Smooth muscle cell (in vitro differentiated cells): ENCODE data around the gene FGD5. TPM values are rescaled to one million over a fixed set of nuclear protein-coding genes. Genes with fewer than 3 reads are reported as not detected.

Source experiments
- DNase-seq: peaks from one replicate; lab custom pipeline; 2025; ENCODE audit not compliant: unreplicated experiment; lab: John Stamatoyannopoulos, UW
- H2AFZ ChIP-seq: fragments of 200-600 bp; sonication (generic); 2 replicates; pipeline ENCODE4 v1.6.0; 2016; ENCODE audit warnings: antibody characterized with exemption, low read depth, mild to moderate bottlenecking
- H3F3A ChIP-seq: fragments of 200-600 bp; sonication (generic); 2 replicates; pipeline ENCODE4 v1.6.0; 2017; ENCODE audit warnings: antibody characterized with exemption, low read depth
- H3K27ac ChIP-seq: fragments of 200-600 bp; sonication (generic); 2 replicates; pipeline ENCODE4 v1.5.1; 2016; ENCODE audit warnings: low read depth, mild to moderate bottlenecking
- H3K27me3 ChIP-seq: fragments of 200-600 bp; sonication (generic); 2 replicates; pipeline ENCODE4 v1.6.1; 2016; ENCODE audit warnings: low read depth, mild to moderate bottlenecking
- H3K36me3 ChIP-seq: fragments of 200-600 bp; sonication (generic); 2 replicates; pipeline ENCODE4 v1.5.1; 2016; ENCODE audit warnings: low read depth
- H3K4me1 ChIP-seq: fragments of 200-600 bp; sonication (generic); 2 replicates; pipeline ENCODE4 v1.5.1; 2016; ENCODE audit warnings: low read depth
- H3K4me2 ChIP-seq: fragments of 200-600 bp; sonication (generic); 2 replicates; pipeline ENCODE4 v1.6.0; 2016; ENCODE audit warnings: mild to moderate bottlenecking
- H3K4me3 ChIP-seq: fragments of 200-600 bp; sonication (generic); 2 replicates; pipeline ENCODE4 v1.5.1; 2016; ENCODE audit warnings: mild to moderate bottlenecking
- H3K79me2 ChIP-seq: fragments of 200-600 bp; sonication (generic); 2 replicates; pipeline ENCODE4 v1.6.0; 2016; ENCODE audit warnings: low read depth, mild to moderate bottlenecking
- H3K9ac ChIP-seq: fragments of 200-600 bp; sonication (generic); 2 replicates; pipeline ENCODE4 v1.6.0; 2016; ENCODE audit warnings: low read depth
- H3K9me3 ChIP-seq: fragments of 200-600 bp; sonication (generic); replicated peaks from 2 replicates; pipeline ENCODE4 v1.5.1; 2016; ENCODE audit warnings: low read depth
- H4K20me1 ChIP-seq: fragments of 200-600 bp; sonication (generic); 2 replicates; pipeline ENCODE4 v1.6.0; 2016; ENCODE audit warnings: low read depth
- WGBS: methylation state at CpG from one replicate; pipeline ENCODE4 v1.1.7; 2016; ENCODE audit warnings: low lambda C conversion rate; 5-methylcytosine and 5-hydroxymethylcytosine counted together
- polyA plus RNA-seq: library from polyadenylated mRNA; unstranded; fragments of >200 nt; fragmentation: Nextera tagmentation; extraction: Ambion mirVana; gene quantifications from 2 replicates; pipeline ENCODE4 v1.2.1, GENCODE V29; 2016
- total RNA-seq: library from RNA; depleted of rRNA; stranded (reverse); fragments of >200 nt; gene quantifications from 2 replicates; pipeline ENCODE4 v1.2.3, GENCODE V29; 2014
- TF ChIP-seq, protein P1 (sequence below): fragments of 200-600 bp; sonication (generic); IDR thresholded peaks from 2 replicates; pipeline ENCODE4 v1.5.1; 2017; ENCODE audit warnings: borderline replicate concordance, mild to moderate bottlenecking, antibody characterized with exemption; ENCODE audit not compliant: insufficient read depth, poor library complexity, severe bottlenecking

The FGD5 gene
- total and polyA plus RNA-seq, 2 experiments from 2014 or later: 0.63 to 0.71 TPM

DNA sequence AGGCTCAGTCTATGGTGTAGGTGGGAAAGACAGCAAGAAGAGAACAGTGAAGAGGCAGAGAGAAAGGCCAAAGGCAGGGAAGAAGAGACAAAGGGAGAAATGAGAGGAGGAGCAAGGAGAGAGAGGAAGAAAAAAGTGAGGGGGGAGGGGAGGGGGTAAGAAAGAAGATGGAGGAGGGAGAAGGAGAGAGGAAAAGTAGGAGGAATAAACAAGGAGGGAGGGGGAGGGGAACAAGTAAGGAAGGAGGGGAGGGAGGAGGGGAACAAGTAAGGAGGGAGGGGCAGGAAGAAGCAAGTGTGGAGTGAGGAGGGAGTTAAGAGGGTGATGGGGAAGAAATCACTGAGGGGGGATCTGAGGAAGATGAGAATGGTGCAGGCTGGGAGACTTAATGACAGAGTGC is 45.5 kb upstream of the FGD5 start:
- Histone ChIP-seq H3K79me2 (no peaks in the 10 kb centered on the region), H4K20me1 (no peaks in the 10 kb centered on the region), H3K27me3 (no peaks in the 10 kb centered on the region), H3K36me3 (no peaks in the 10 kb centered on the region), H2AFZ (no peak overlapping the region), H3K4me3 (no peak overlapping the region), H3K4me2 (no peak overlapping the region), H3K4me1 (no peaks in the 10 kb centered on the region), H3F3A (no peaks in the 10 kb centered on the region), H3K9me3 (no peaks in the 10 kb centered on the region), H3K27ac (no peak overlapping the region), H3K9ac (no peak overlapping the region)
- DNase-seq: no peak
- TF ChIP-seq, protein P1, sequence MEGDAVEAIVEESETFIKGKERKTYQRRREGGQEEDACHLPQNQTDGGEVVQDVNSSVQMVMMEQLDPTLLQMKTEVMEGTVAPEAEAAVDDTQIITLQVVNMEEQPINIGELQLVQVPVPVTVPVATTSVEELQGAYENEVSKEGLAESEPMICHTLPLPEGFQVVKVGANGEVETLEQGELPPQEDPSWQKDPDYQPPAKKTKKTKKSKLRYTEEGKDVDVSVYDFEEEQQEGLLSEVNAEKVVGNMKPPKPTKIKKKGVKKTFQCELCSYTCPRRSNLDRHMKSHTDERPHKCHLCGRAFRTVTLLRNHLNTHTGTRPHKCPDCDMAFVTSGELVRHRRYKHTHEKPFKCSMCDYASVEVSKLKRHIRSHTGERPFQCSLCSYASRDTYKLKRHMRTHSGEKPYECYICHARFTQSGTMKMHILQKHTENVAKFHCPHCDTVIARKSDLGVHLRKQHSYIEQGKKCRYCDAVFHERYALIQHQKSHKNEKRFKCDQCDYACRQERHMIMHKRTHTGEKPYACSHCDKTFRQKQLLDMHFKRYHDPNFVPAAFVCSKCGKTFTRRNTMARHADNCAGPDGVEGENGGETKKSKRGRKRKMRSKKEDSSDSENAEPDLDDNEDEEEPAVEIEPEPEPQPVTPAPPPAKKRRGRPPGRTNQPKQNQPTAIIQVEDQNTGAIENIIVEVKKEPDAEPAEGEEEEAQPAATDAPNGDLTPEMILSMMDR: no peak

GRCh38 chr3:14773691-14774128 is 45.1 kb upstream of the FGD5 start:
- WGBS: 88% methylated on average over 6 of the region's 6 CpGs
- no peak overlapping the region for H3K4me2 ChIP-seq
- H2AFZ ChIP-seq: no peak overlapping the region
- H3K27ac ChIP-seq: no peak overlapping the region
- no peak overlapping the region for H3K4me3 ChIP-seq
- DNase-seq: no peak
- TF ChIP-seq, protein P1: no peak
- H4K20me1 ChIP-seq: no peaks in the 10 kb centered on the region
- H3K36me3 ChIP-seq: no peaks in the 10 kb centered on the region
- H3K9me3 ChIP-seq: peaks cover under 1% of the 10 kb centered on the region
- H3F3A ChIP-seq: no peaks in the 10 kb centered on the region
- no peaks in the 10 kb centered on the region for H3K4me1 ChIP-seq
- no peak overlapping the region for H3K9ac ChIP-seq
- no peaks in the 10 kb centered on the region for H3K79me2 ChIP-seq
- H3K27me3 ChIP-seq: no peaks in the 10 kb centered on the region

DNA sequence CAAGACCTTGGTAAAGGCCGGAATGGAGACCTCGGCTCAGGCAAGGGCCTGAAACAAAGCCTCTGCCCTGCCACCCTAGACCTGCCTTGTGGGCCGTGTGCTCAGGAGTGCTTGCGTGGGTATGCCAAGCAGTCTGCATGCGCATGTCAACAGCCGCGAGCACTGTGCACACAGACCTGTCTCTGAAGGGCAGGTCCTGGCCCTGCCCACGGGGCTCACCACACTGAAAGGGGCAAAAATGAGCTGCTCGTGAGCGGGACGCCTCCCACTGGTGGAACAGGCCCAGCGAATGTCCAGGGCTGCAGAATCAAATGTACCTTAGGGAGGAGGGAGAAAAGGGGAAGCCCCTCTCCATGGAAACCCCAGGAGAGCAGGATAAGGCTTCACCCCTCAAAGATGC is 44.3 kb upstream of the FGD5 start:
- H3K36me3 ChIP-seq: no peaks in the 10 kb centered on the region
- no peak for DNase-seq

DNA sequence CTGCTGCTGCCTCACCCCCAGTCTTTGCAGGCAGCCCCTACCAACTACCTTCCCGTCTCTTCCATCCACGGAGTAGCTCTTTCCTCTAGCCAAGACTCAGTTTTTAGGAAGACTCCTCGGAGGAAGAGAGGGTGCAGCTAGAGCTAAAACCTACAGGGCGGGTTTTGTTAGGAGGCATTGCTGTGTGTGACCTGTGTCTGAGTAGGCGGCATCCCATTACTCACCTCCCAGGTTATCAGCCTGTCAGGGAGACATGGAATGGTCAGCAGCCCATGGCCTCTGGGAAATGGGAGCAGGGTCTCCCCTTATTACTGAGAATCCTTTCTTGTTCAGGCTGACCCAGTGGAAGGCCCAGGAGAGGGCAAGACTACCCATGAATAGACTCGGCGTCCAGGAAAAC is 43.8 kb upstream of the FGD5 start:
- Histone ChIP-seq H3K9ac (no peak overlapping the region), H3K36me3 (no peaks in the 10 kb centered on the region), H3K27ac (no peak overlapping the region), H3K4me2 (no peak overlapping the region), H3F3A (no peaks in the 10 kb centered on the region), H3K79me2 (no peaks in the 10 kb centered on the region), H3K9me3 (peaks cover 5% of the 10 kb centered on the region), H3K4me1 (no peaks in the 10 kb centered on the region), H4K20me1 (no peaks in the 10 kb centered on the region), H3K27me3 (no peaks in the 10 kb centered on the region), H3K4me3 (no peak overlapping the region), H2AFZ (no peak overlapping the region)
- TF ChIP-seq, protein P1: no peak
- DNase-seq: no peak
- 88% methylated on average over 7 of the region's 7 CpGs for WGBS

More for the DNA sequence above, 44.3 kb upstream of the FGD5 start:
- TF ChIP-seq, protein P1: no peak
- Histone ChIP-seq H3K27me3 (no peaks in the 10 kb centered on the region), H3K79me2 (no peaks in the 10 kb centered on the region), H3K4me1 (no peaks in the 10 kb centered on the region), H3F3A (no peaks in the 10 kb centered on the region), H3K4me3 (no peak overlapping the region), H3K27ac (no peak overlapping the region), H2AFZ (no peak overlapping the region), H4K20me1 (no peaks in the 10 kb centered on the region), H3K9ac (no peak overlapping the region), H3K9me3 (peaks cover 5% of the 10 kb centered on the region), H3K4me2 (no peak overlapping the region)
- 82% methylated on average over 12 of the region's 12 CpGs for WGBS
